GM12801 (cell line): ENCODE measurements around the gene DNAJC18.

Experiments
- CTCF ChIP-seq: IDR thresholded peaks from one replicate; pipeline ENCODE4 v1.5.1; 2011; ENCODE audit warnings: control low read depth; ENCODE audit not compliant: insufficient read length; ENCODE audit errors: extremely low read depth

Gene DNAJC18

GRCh38 chr5:139407517-139407916 lies 31.8 kb downstream of the DNAJC18 start:
- no peak for TF ChIP-seq CTCF

- TF ChIP-seq CTCF = no peak
Observed at GRCh38 chr5:139406963-139407362, 32.4 kb downstream of the DNAJC18 start.

- no peak for TF ChIP-seq CTCF
Observed at GRCh38 chr5:139404484-139404840, 34.9 kb downstream of the DNAJC18 start.

- no peak for TF ChIP-seq CTCF
Observed at GRCh38 chr5:139403787-139404483, 35.4 kb downstream of the DNAJC18 start, which contains the start of gene SPATA24. Gene SPATA24, minus strand, starts transcription at chr5:139404089. Its CDS starts 29 bp downstream, at chr5:139404060.

- no peak for TF ChIP-seq CTCF
Observed at GRCh38 chr5:139403418-139403786, 35.9 kb downstream of the DNAJC18 start.

- TF ChIP-seq CTCF = no peak
Observed at GRCh38 chr5:139402561-139403158, 36.7 kb downstream of the DNAJC18 start.

GRCh38 chr5:139401546-139401945 lies 37.8 kb downstream of the DNAJC18 start:
- TF ChIP-seq CTCF = no peak
